Epithelial cell of alveolus of lung (primary cell): ENCODE results near the gene CXCR2. TPM values are rescaled to one million over a fixed set of nuclear protein-coding genes. Genes with fewer than 3 reads are reported as not detected.

ENCODE experiments used
- total RNA-seq: library from RNA; depleted of rRNA; stranded (reverse); fragments of >200 nt; gene quantifications from 2 replicates; pipeline ENCODE4 v1.2.1, GENCODE V29; 2015

Gene CXCR2
- total RNA-seq, result 0.24 TPM in 1 of 2 replicates, not detected in the other

GRCh38 chr2:218125626-218126080 lies at the start of gene CXCR2:
TSS of gene CXCR2 (plus strand) at chr2:218126028. CDS start at chr2:218134802, 8,774 bp downstream.

GRCh38 chr2:218166791-218167190 lies 41.0 kb downstream of the CXCR2 start, which contains the start of gene CXCR1:
TSS of gene CXCR1 (minus strand) at chr2:218166962. CDS start at chr2:218165211, 1,751 bp downstream.

Other genes starting within 250 kb of the CXCR2 start
- gene TNS1, start 123.0 kb upstream of the CXCR2 start, total RNA-seq, result 29.6 and 78.2 TPM in 2 replicates
- not detected in 2 replicates for gene RUFY4, start 56.8 kb upstream of the CXCR2 start, total RNA-seq
- gene CXCR1, start 40.9 kb downstream of the CXCR2 start, total RNA-seq, result not detected in 2 replicates
- gene ARPC2, start 91.2 kb downstream of the CXCR2 start, total RNA-seq, result 134 and 508 TPM in 2 replicates
- 0.26 and 0.88 TPM in 2 replicates for gene GPBAR1, start 135.0 kb downstream of the CXCR2 start, total RNA-seq
- gene AAMP, start 144.1 kb downstream of the CXCR2 start, total RNA-seq, result 76.4 and 116 TPM in 2 replicates
- 47.8 and 51.8 TPM in 2 replicates for gene PNKD, start 144.5 kb downstream of the CXCR2 start, total RNA-seq
- gene TMBIM1, start 166.5 kb downstream of the CXCR2 start, total RNA-seq, result 102 and 130 TPM in 2 replicates
- gene CATIP, start 230.8 kb downstream of the CXCR2 start, total RNA-seq, result not detected in 2 replicates